Dermis microvascular lymphatic vessel endothelial cell (primary cell): ENCODE measurements around the gene PCDH10. TPM values are rescaled to one million over a fixed set of nuclear protein-coding genes. Genes with fewer than 3 reads are reported as not detected.
A peak's percentile ranks its signal among the peaks of the same experiment; 100 is the strongest.

ENCODE experiments used
- DNase-seq, 2 donors: peaks; one replicate each; pipeline versions ENCODE4 v3.0.0 to v3.0.0-alpha.2; 2010; ENCODE audit warnings: low read depth in 2 of 2
- total RNA-seq: library from RNA; depleted of rRNA; stranded (reverse); fragments of >200 nt; gene quantifications from 2 replicates; pipeline ENCODE4 v1.2.1, GENCODE V29; 2014

PCDH10 gene, protein sequence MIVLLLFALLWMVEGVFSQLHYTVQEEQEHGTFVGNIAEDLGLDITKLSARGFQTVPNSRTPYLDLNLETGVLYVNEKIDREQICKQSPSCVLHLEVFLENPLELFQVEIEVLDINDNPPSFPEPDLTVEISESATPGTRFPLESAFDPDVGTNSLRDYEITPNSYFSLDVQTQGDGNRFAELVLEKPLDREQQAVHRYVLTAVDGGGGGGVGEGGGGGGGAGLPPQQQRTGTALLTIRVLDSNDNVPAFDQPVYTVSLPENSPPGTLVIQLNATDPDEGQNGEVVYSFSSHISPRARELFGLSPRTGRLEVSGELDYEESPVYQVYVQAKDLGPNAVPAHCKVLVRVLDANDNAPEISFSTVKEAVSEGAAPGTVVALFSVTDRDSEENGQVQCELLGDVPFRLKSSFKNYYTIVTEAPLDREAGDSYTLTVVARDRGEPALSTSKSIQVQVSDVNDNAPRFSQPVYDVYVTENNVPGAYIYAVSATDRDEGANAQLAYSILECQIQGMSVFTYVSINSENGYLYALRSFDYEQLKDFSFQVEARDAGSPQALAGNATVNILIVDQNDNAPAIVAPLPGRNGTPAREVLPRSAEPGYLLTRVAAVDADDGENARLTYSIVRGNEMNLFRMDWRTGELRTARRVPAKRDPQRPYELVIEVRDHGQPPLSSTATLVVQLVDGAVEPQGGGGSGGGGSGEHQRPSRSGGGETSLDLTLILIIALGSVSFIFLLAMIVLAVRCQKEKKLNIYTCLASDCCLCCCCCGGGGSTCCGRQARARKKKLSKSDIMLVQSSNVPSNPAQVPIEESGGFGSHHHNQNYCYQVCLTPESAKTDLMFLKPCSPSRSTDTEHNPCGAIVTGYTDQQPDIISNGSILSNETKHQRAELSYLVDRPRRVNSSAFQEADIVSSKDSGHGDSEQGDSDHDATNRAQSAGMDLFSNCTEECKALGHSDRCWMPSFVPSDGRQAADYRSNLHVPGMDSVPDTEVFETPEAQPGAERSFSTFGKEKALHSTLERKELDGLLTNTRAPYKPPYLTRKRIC
- under 0.01 and 0.13 TPM in 2 replicates for total RNA-seq

DNA sequence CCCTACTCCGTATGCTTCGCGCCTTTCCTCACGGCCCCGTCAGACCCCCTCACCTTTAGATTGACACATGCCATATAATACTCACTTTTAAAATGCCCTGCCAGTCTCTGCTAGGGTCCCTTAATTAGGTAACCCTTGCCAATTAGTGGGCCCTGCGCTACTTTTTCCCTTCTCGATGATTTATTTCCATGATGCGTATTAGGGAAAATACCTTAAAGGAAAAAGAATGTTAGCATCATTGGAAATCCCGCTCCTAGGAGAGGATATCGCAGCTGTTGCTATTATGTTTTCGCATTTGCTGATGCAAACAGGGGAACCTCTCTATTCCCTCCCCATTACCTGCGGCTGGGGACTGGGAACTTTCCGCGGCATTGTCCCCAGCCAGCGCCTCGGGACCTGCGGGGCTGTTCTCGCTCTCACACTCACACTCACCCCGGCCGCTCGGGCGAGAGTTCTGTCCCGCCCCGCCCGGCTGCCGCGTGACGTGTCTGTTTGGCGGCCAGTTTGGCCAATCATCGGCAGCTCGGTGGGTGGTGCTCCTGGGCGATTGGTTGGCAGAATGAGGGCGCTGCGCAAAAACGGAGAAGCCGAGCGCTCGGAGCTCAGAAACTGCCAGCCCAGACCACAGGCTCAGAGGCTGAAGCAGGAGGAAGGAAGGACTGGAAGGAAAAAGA, at the start of gene PCDH10:
Gene PCDH10 (plus strand): TSS at position 605 of the 674 bp plus-strand sequence. CDS start 847 bp downstream, outside the sequence.
- DNase-seq = peak; percentile 77 to 92

DNA sequence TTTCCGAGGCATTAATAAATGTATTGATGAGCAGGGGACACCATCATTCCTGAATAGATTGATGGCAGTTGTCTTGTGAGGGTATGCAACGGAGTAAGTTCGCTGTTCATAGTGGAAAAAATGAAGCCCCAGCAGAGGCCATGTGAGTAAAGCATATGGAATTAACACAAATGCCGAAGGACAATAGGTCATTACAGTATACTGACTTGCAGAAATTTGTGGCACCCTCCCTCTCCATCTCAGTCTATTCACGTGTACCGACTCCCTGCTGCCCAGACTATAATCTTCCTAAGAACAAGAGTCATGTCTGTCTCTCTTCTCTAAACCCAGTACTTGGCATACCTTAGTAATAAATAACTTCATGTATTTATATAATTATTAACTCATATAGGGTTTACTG, 47.1 kb upstream of the PCDH10 start:
- no peak for DNase-seq

DNA sequence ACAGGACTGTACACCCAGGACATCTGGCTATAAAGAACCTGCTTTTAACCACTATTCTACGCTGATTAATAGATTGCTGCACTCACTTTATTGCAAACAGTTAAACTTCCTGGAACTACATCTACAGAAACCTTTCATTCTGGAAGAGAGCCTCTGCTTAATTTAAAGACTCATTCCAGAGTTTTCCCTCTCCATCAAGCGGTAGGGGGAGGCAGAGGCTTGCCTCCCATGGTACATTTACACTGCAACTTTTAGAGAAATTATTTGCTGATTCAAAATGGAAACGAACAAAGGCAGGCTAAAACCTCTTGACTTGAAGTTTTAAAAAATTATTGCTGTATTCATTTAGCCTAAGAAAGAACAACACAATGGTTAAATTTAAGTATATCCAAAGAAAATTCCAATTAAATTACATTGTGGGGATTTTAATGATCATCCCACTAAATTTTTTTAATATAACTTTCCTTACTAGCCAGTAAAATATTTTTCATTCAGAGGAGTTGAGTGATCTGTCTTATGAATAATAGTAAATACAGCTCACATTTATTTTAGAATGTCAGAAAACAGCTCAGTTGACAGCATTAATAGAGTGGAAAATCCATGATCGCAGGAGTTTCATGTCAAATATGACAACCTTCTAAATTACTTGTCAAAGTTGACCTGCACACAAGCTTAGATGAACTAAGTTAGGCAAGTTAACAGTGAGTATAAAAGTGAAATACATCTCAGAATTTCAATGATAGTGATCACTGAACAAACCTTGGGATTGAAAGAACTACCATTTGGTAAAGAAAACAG, 46.3 kb upstream of the PCDH10 start:
- DNase-seq = no peak

DNA sequence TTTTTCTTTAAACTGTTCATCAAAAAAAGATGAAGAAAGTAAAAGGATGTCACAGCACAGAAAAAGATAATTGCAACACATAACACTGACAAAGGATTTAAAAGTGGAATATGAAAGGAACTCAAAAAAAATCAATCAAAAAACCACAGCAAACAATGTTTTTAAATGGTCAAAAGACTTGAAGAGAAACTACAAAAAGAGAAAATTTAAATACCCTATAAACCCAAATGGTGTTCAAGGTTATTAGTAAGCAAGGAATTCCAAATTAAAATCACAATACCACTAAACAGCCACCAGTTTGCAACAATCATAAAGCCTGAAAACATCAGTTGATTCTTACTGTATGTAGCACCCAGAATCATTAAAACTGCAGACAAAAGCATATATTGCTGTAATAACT, 36.5 kb upstream of the PCDH10 start:
- no peak for DNase-seq

DNA sequence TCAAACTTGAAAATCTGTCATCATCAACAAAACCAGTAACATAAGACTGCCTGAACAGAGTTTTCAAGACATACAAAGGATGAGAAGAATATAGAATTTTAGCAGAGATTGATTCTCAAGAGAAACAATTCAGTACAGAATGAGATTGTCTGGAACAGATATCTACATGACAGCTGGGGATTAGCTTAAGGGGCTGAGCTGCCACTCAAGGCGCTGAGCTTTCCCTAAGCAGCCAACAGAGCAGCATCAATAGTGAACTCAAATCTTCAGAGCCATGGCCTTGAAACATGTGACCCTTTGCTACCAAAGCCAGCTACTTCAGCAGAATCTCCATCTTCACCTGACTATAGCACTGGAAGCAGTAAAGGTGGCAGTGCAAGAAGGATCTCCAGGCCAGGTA, 24.3 kb upstream of the PCDH10 start:
- DNase-seq = no peak

DNA sequence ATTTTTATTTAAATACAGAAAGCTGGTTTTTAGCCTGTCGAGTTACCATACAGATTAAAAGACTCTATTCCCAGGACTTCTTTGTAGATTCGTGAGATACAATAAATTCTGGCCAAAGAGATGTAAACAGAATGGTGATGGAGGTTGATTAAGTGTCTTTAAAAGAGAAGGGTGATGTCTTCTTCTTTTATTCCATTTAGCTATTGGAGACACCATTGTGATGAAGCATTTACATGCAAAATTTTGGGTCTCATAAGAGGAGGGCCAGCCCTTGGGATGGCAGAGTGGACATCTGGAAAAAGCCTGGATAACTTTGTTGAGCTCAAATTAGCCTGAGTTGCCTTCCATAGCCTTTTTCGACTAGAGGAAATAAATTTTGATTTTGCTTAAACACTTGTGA, 21.6 kb upstream of the PCDH10 start:
- DNase-seq = no peak

DNA sequence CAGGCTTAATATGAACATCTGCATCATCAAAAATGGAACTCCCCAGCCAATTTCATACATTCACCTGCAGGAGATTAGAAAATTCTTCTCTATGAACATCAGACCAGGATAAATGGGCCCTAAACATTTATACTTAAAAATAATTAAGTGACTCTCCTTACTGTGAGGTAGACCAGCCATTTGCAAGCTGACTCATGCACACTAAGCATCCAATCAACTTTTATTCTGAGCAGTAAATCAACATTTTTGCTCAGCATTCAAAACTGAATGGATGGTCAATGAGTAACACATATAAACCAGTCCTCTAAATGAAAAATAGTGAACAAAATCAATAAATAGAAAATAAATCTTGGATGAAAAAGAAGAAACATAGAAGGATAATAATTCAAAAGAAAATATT, 19.9 kb upstream of the PCDH10 start:
- no peak for DNase-seq

DNA sequence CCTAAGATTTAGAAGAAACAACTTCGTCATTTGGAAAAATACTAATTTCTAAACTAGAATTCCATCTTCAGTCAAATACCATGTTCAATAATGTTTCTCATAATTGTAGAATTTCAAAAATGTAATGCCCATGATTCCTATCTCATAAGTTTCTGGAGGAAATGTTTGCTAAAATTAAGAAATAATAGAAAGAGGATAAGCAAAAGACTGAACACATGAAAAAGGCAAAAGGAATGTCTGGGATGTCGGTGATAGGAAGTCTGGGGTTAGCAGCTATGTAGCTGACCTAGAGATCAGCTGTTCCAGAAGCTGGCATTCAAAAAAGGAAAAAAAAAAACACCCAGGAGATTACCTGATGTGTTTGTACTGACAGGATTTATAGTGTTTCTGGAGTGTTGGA, 18.9 kb upstream of the PCDH10 start:
- peak in 1 of 2 donors; percentile 40 for DNase-seq

DNA sequence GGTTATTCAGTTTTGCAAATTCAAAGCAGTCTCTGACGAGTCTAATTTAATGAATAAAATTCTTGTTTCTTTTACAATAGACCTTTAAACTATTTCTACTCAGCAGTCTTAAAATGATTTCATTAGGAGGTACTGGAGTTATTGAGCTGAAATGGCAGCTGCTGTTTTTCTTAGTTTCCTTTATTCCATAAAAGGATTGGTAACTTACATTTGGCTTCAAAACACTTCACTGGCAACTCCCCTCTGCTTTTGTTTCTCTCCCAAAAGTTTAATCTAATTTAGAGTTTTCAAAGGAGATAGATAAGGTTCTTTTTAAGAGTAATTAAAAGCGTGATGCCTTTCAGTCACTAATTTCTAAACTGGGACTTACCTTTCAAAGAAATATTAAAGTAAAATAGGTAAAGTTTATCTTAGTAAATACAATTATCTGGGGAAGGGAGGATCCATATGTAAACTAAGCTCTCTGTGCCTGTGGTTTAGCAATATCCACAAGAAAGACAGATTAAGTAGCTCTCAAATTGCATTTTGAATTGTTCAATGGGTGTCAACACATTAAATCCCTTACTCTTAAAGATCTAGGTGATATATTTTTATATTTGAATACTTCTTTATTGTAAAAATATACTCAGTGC, 17.1 kb upstream of the PCDH10 start:
- no peak for DNase-seq

DNA sequence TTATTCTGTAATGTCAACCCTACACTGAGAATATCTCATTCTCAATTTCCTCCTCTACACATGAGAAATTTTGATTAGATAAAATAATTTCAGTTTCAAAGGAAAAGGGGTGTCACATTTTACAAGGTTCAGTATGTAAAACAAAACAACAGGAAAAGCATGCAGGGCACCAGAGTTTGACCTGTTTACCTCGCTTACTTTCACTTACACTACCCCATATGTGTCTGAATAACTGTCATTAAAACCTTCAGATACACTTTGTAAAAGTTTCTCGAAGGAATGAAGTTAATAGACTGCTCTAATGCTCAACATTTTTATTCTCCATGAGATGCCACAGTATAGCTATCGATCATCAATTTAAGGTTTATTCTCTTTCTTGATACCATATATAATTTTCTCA, 12.3 kb upstream of the PCDH10 start:
- DNase-seq = no peak

DNA sequence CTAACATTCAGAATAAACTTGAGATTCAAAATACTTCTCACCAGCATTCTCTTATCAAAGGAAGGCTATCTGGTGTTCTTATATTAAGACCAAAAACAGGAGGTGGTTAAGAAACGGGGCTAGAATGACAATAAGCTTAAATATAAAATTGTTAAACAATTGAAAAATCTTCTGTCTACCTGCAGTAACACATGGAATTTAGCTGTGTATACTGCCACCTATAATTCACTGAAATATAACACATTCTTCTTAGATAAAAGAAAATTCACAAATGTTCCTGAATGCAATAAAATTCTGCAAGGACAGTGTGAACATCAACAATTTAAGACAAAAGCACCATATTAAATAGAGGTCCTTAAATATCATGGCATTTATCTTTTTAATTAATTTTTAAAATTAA, 11.5 kb upstream of the PCDH10 start:
- no peak for DNase-seq

DNA sequence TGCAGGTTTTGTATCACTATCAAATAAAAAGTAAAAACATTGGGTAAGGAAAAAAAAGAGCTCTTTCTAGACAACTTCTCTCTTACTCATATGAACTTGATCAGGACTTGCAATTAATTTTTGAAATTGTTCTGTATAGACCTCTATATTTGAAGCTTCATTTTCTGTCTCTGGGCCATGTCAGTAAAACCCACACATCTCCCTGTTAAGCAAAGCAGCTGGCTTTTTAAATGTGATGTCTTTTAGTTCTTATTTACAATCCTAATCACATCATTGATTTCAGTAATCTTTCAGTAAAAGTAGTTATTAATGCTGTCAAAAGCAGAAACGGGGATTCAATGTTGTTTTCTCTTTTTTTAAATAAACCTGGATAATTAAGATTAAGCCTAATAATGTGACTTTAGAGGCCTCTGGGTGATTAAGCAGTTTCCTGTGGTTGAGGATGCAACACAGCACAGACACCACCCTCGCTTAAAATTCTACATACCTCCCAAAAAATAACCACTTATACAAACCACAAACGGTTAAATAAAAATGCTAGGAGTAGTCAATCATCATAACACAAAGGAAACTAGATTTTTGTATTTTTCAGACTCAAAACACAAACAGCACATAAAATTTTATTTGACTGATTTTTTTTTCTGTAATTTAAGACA, 5.2 kb upstream of the PCDH10 start:
- DNase-seq = no peak

DNA sequence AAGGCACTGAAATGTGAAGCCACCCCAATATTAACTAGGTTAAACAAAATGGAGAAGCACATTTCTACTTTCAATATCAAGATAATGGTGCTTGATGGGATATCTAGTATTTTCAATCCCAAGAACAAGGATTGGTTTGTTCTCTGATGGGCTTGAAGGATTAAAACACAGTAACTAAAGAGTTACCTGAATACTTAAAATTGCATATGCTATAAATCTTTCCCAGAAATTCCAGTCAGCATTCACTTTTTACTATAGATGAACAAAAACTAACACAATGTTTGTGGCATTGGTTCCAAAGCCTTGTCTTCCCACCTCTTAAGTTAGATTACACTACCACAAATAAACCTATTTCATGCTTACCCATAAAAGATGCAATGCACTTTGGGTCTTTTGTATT, 3.9 kb upstream of the PCDH10 start:
- no peak for DNase-seq

DNA sequence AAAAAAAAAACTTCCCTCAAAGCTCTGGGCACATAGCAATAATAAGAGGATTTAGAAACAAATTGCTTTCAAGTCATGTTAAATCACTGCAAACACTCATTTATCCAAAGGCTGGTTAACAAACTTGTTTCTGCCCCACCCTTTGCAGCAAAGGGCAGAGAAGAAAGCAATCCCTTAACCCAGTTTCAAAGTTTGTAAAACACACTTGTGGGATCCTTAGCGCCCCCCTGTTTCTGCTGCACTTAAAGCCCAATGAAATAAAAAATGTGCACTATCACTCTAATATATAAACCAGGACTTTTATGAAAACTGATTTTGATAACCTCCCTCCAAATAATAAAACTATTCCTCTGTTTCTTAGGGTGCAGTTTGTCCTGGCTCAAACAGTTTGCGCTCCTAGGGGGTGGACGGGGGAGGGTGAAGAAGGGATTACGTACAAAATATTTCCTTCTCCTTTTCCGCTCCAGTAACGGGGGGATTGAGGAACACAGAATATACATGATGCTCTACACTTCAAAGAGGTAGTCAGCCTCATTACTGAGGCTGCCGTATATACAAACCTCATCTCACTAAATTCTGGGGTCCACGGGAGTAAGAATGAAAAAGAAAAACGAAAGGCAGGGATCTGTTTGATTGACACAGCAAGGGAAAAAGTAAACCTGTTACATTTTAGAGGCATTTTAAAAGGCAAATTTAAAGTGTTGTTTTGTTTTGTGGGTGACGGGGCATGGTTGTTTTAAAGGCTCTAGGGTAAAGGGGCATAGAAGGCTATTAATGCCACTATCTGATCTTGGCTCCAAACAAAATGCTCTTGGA, 3.1 kb upstream of the PCDH10 start:
- no peak for DNase-seq

DNA sequence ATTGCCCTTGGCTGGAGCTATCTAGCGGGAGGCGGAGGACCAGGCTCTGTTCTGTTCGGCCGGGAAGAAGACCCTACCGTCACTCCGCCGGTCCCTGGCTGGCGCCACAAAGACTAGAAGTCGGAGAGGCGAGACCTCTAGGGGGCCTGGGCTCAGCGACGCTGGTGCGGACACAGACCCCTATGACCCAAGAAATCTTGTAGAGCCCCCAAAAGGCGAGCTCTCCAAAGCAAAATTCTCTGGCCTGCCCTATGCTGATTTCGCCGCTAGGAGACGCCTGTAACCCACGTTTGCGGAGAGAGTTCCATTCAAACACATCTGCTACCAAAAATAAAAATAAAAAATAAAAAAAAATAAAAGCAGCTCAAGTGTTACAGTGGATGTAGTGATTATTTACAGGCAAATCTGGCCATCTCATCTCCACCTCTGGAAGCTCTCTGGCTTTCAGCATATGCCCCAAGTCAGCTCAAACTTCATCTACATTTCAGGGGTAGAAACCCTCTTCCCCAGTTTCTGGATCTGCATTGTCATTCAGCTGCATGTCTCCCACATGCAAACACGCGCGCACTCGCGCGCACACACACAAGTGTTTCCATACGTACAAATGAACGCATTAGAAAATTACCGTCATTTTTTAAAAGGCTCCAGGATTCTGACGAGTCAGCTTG, 2.4 kb upstream of the PCDH10 start:
- peak in 1 of 2 donors; percentile 63 for DNase-seq

DNA sequence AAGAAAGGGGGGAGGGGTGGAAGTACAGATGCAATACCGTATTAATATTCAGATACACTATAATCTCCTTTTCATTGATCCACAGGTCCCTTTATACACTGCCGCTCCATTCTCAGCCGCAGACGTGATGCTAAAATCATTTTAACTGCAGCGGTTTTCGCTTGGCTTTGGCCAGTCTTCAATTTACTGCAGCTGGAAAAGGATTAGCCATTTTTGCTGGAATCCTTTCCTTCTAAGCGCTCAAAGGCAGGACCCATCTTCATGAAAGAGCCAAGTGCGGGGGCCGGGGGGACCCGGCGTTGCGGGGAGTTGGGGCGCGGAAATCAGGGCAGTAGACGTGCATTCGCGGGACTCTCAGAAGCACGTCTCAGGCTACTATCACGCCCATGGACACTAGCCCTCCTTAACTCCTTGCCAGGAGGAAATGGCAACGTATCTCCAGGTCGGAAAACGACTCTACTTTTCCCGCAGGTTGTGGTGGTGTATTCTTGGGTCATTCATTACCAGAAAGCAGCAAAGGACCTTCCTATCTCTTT, 1.7 kb upstream of the PCDH10 start:
- no peak for DNase-seq

DNA sequence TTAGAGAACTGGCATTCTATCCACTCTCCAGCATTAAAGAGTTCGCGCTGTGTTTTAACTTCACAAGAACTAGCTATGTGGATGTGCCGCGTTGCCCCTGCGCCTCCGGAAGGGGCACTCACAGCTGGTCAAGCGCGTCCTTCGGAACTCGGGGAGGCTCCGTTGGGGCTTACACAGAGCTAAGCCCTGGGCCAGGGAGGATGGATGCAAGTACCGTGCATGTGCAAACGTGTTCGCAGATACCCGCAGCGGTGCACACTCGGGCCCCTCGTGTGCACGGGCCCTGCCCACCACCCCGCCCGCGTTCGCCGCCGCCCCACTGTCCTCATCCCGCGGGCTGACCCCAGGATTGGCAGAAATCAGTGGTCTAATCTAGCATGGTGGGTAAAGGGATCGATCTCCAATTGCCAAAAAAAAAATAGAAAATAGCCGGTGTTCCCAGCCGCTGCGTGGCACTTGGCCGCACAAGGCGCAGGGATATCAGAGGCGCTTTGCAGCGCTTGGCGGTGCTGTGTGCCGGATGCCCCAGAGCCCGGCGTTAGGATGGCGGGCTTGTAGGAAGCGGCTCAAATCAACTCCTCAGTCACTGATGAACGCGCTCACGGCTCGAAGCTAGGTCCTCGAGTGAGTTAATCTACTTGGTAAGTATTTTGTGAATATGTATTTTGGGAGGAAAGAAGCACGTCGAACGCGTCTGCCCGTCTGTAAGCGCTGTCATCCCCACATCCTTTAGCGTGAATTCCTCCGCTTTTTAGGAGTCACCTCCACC, 989 bp upstream of the PCDH10 start:
- DNase-seq = peak in 1 of 2 donors; percentile 51

DNA sequence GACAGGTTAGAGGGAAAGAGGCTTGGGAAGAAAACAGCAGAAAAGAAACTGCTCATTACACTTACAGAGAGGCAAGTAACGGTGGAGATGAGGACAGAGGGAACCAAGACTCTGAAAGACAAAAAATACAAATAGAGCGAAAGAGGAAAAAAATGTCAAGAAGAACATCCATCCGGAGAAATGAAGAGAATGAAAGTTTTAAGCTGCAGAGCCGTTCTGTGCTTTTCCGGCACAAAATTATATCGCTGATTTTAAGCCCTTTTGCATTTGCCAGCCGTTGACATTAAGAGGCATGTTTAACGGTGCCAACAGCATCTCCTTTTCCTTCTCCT, 236 bp downstream of the PCDH10 start:
- peak in 1 of 2 donors; percentile 5 for DNase-seq
